Hippocampal formation (tissue), 2 donors: ENCODE results near the gene C15orf40.
"Not testable (repeated sequence)": the region's sequence is repeated elsewhere in the genome, so short reads cannot be mapped to it uniquely, and the experiment has no call there.

ENCODE experiments used
- DNase-seq, 2 donors: peaks; one replicate each; lab custom pipeline; 2025; lab: John Stamatoyannopoulos, UW

C15orf40 gene

DNA sequence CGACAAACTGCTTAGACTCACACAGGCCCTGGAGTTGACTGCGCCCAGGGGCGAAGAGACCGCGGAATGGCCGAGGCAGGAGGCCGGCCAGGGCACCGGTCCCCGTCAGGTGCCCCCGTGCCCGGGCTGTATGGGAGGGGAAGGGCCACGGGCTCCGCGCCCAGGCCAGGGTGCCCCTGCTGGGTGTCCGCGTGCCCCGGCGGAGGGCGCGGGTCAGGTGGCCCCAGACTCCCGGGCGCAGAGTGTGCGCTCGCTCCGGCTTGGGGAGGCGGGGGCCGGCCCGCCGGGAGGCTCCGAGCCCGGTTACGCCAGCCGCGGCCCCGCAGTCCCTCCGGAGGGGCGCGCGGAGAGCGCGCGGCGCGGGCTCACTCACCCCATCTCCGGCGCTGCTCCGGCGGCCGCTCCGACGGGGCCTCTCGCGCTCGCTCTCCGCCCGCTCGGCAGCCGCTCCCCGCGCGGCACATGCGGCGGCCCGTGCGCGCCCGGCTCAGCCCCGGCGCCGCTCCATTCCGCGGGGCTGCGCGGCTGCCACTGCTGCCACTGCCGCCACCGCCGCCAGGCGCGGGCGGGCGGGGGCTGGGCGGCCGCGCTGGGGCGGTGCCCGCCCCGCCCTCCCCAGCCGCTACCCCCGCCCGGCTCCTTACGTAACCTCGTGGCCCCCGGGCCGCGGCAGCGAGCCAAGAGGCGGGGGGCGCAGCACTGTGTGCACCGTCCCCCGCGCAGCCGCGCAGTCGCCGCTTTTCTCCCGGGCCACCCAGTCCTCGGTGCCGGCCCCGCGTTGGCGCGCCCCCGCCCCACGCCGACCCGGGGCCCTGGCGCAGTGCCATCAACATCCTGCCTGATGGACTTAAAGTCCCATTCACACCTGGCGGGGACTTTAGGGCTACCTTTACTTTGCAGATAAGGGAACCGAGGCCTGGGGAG is 59.0 kb downstream of the C15orf40 start, which contains the start of gene HOMER2:
Gene HOMER2 (minus strand): TSS at position 563 of the 924 bp plus-strand sequence. CDS start 185 bp downstream, at position 378.
- DNase-seq, result no peak

DNA sequence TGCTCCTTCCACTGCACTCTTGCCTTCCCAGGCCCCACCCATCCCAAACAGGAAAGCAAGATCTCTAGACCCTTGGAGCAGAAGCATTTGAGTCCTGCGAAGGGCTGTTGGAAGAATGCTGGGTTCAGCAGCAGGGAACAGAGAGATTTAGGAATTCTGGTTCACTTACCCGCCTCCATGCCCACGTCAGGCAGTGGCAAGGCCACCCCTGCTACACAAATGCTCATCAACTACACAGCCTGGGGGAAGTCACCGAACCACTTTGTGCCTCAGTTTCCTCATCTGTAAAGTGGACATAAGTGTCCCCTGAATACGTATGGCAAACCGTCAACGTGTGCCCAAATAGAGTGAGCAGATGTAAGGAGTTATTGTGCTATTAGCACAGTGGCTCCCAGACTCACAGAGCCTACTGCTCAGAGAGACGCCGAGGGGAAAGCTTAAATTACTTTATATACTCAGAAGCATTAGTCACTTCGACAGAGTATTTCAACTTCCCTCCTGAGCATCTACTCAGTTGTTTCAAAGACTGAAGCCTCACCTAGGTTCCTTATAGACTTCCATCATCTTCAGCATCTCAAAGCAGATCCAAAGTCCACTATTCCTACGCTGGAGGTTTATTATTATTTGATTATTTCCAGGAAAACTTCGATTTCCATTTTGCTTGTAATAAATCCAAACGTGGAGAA is 59.8 kb downstream of the C15orf40 start:
- no peak for DNase-seq

DNA sequence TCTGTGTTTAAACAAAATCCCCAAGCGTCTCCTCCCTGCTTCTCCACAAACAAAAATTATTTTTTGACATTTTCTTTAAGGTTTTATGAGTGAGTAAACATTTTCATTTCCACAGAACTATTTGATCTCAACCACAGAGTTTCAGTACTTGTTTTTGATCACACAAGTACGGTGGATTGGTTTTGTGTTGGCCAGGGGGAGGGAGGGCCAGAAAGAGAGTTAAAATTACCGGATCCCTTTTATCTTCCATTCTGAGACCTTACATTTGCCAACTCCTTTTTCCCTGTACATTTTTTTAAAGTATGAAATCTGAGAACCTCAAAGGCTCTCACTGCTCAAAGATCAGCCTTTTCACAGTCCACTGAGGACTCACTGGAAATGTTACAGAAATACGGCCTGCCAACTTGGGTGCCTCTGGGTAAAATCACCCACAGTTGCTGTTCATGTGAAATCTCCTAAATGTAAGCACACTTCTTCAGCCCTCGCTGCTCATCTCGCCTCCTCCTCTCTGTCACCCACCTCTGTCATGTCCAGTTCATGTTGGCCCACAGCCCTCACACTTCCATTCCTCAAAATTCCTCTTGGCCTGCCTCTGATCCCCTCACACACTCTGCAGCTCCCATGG is 60.6 kb downstream of the C15orf40 start:
- no peak for DNase-seq

DNA sequence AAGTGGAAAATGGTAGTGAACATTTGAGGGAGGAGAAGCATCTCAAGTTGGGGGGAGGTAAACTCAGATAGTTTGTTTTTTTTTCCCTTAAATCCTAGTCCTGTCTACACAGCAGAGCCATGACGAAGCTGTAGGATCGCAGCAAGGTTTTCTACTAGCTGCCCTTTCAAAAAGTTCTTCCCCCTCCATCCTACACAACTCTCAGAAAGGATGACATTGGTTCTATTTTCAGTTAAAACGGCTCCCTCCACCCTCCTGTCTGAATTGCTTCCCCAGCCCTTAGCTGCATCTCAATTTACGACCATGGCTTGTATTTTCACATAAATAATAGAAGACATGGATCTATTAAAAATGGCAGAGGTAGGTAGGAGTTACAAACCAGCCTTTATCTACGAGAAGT is 61.1 kb downstream of the C15orf40 start:
- DNase-seq, result no peak

DNA sequence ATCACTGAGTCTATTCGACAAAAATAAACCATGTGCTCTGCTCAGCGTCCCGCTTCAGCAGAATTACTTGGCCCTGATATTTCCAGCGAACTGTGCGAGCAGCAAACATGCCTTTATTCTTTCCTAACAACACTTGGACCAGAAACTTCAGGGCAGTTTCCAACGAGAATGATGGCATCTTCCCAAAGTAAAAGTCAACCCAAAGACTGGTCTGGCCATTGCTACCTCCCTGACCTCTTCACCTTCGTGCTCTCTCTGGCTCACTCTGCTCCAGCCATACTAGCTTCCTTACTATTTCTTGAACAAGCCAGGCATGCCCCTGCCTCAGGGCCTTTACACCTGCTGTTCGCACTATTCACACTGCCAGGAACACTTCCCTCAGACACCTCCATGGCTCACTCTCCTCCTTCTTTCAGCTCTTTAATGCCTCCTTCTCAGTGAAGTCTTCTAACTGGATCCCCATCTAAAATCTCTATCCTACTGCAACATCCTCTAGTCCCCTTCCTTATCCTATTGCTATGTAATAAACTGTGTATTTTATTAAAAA is 65.2 kb downstream of the C15orf40 start:
- DNase-seq, result no peak

DNA sequence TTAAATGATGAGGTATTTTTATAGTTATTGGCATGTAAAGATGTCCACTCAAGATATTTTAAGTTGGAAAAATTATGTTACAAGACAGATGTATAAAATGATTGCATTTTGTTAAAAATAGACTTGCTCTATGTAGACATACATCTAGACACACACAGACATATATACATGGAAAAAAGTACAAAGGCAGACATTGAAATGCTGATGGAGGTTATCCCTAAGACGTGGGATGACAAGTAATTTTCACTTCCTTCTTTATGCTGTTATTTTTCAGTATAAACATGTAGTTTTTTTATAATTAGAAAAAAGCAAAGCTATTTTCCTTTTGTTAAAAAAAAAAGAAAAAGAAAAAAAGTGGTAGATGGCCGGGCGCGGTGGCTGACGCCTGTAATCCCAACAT is 66.1 kb downstream of the C15orf40 start:
- DNase-seq, result no peak

DNA sequence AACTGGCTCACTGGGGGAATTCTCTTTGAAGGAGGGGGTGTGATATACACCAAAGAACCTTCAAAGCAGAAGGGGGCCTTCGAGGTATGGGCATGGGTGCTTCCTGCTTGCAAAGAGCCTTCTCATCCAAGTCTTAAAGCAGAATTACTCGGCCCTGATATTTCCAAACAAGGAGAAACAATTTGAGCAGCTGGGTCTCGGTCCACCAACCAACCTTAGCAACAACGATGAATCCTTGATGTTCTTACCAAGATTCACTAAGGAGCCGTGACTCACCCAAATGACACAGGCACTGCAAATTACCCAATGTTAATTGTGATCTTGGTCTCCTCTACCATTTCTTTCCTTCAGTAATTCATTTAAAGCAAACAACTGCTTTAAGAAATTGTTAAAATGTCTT is 66.6 kb downstream of the C15orf40 start:
- no peak for DNase-seq

DNA sequence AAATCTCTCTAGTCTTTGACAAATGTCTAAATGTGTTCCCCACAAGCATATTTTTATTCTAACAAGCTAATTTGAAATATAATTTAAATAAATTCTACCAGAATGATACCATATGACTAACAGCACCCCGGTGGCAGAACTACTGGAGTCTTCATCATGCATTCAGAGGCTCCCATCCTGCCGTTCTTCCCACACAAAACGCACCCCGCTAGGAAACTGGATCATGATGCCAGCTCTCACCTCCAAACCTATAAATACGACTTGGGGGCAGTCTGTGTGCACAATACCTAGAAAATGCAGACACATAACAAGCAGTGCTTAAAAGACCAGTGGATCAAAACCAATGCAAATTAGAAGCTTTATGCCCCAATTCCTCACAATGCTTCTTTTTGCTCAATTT is 67.4 kb downstream of the C15orf40 start:
- no peak for DNase-seq

DNA sequence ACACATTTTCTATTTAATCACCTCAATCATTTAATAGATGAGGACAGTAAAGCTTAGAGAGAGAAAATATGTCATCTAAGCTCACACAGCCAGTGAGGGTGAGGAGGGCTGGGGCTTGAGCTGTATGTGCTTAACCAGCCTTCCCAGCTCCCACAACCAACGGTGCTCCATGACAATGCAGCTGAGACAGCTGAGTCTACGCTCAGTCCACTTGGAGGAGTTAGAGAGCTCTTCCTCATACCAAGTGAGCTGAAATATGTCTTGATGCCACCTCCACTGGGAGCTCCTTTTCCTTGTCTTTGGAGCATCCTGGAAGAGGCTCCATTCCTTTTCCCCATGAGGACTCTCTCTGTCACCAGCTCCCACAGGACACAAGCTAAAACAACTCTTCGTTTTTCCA is 68.3 kb downstream of the C15orf40 start:
- DNase-seq, result no peak

DNA sequence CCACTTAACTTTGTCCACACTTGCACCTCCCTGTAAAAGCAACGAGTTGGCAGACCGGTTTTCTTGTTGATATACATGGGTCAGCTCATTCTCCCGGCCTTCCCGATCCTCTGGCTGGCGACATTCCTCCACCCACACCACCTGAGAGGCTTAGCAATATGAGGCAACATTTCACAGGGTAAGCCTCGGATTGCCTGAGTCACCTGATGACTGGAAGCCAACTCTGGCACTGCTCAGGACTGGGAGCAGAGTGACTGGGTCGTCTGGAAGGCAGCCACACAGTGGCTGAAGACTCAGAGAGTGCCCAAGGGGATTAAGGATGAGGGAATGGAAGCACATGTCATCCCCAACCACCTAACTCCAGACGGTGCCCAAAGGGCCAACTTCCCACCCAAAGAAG is 68.7 kb downstream of the C15orf40 start:
- DNase-seq, result no peak

DNA sequence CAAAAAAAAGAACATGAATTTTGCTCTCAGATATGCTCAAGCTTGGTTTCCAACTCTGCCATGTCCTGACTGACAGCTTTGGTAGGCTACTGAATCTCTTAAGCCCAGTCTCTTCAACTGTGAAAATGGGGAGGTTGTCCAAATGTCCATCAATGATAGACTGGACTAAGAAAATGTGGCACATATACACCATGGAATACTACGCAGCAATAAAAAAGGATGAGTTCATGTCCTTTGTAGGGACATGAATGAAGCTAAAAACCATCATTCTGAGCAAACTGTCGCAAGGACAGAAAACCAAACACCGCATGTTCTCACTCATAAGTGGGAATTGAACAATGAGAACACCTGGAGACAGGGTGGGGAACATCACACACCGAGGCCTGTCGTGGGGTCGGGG is 71.8 kb downstream of the C15orf40 start:
- not testable (repeated sequence) for DNase-seq
